ENCODE results near the gene DIPK1C.
A peak's percentile ranks its signal among the peaks of the same experiment; 100 is the strongest.

DIPK1C gene

GRCh38 chr18:74495581-74496507 is 38.7 kb upstream of the DIPK1C start, which contains the start of gene CNDP2:
CNDP2 (plus strand) TSS chr18:74496363; CDS start chr18:74499974, 3,611 bp downstream.
- H3K27ac Mint-ChIP-seq, result peak within 1 kb of the TSS; percentile 96
- H3K4me1 Mint-ChIP-seq, result peaks cover 28% of the 10 kb centered on the region
- H3K27me3 Mint-ChIP-seq, result no peaks in the 10 kb centered on the region
- H3K9me3 Mint-ChIP-seq, result peaks cover 2% of the 10 kb centered on the region
- H3K4me3 Mint-ChIP-seq, result peak within 1 kb of the TSS; percentile 93
- ATAC-seq (ENCODE audit: low read depth), result peak; percentile 80
- peak; percentile 97 to 98 for DNase-seq (ENCODE audit: low spot score in 2 of 2)
- H3K36me3 Mint-ChIP-seq, result peaks cover 4% of the 10 kb centered on the region

GRCh38 chr18:74494514-74494913 is 37.4 kb upstream of the DIPK1C start:
- Mint-ChIP-seq H3K27ac (no peak overlapping the region), H3K4me1 (peaks cover 23% of the 10 kb centered on the region), H3K9me3 (peaks cover 2% of the 10 kb centered on the region), H3K4me3 (no peak overlapping the region), H3K27me3 (no peaks in the 10 kb centered on the region), H3K36me3 (no peaks in the 10 kb centered on the region)
- DNase-seq (ENCODE audit: low spot score in 2 of 2) (no peak), ATAC-seq (ENCODE audit: low read depth) (no peak)

- DNase-seq (ENCODE audit: low spot score in 2 of 2) (peak in 1 of 2 donors; percentile 33), ATAC-seq (ENCODE audit: low read depth) (peak; percentile 26)
- H3K9me3 Mint-ChIP-seq, result peaks cover 2% of the 10 kb centered on the region
- H3K4me1 Mint-ChIP-seq, result peaks cover 19% of the 10 kb centered on the region
- H3K4me3 Mint-ChIP-seq, result no peak overlapping the region
- H3K36me3 Mint-ChIP-seq, result no peaks in the 10 kb centered on the region
- no peaks in the 10 kb centered on the region for H3K27me3 Mint-ChIP-seq
- H3K27ac Mint-ChIP-seq, result no peak overlapping the region
Measured at GRCh38 chr18:74493689-74494088, 36.6 kb upstream of the DIPK1C start.

GRCh38 chr18:74492259-74492658 is 35.2 kb upstream of the DIPK1C start:
- peaks cover 3% of the 10 kb centered on the region for H3K27me3 Mint-ChIP-seq
- peaks cover 2% of the 10 kb centered on the region for H3K9me3 Mint-ChIP-seq
- ATAC-seq (ENCODE audit: low read depth) (no peak), DNase-seq (ENCODE audit: low spot score in 2 of 2) (no peak)
- H3K27ac Mint-ChIP-seq, result no peak overlapping the region
- no peak overlapping the region for H3K4me3 Mint-ChIP-seq
- H3K36me3 Mint-ChIP-seq, result no peaks in the 10 kb centered on the region
- H3K4me1 Mint-ChIP-seq, result peaks cover 13% of the 10 kb centered on the region

GRCh38 chr18:74489676-74490075 is 32.6 kb upstream of the DIPK1C start:
- ATAC-seq (ENCODE audit: low read depth), result no peak
- Mint-ChIP-seq H3K27me3 (peaks cover 8% of the 10 kb centered on the region), H3K4me1 (peaks cover 3% of the 10 kb centered on the region), H3K27ac (no peak overlapping the region), H3K9me3 (peaks cover 2% of the 10 kb centered on the region), H3K36me3 (no peaks in the 10 kb centered on the region), H3K4me3 (no peak overlapping the region)
- DNase-seq (ENCODE audit: low spot score in 2 of 2), result no peak

- Mint-ChIP-seq H3K4me3 (no peak overlapping the region), H3K27ac (no peak overlapping the region), H3K36me3 (no peaks in the 10 kb centered on the region), H3K27me3 (peaks cover 8% of the 10 kb centered on the region), H3K9me3 (peaks cover 2% of the 10 kb centered on the region), H3K4me1 (peaks cover 3% of the 10 kb centered on the region)
- DNase-seq (ENCODE audit: low spot score in 2 of 2), result no peak
- ATAC-seq (ENCODE audit: low read depth), result no peak
Measured at GRCh38 chr18:74488864-74489263, 31.8 kb upstream of the DIPK1C start.

GRCh38 chr18:74488354-74488753 is 31.2 kb upstream of the DIPK1C start:
- H3K27me3 Mint-ChIP-seq, result peaks cover 8% of the 10 kb centered on the region

GRCh38 chr18:74486119-74486849 is 29.2 kb upstream of the DIPK1C start:
- Mint-ChIP-seq H3K4me3 (no peak overlapping the region), H3K4me1 (no peaks in the 10 kb centered on the region), H3K27ac (no peak overlapping the region), H3K36me3 (no peaks in the 10 kb centered on the region), H3K27me3 (peaks cover 10% of the 10 kb centered on the region), H3K9me3 (no peaks in the 10 kb centered on the region)
- ATAC-seq (ENCODE audit: low read depth) (no peak), DNase-seq (ENCODE audit: low spot score in 2 of 2) (no peak)

More at GRCh38 chr18:74488354-74488753, 31.2 kb upstream of the DIPK1C start:
- Mint-ChIP-seq H3K4me3 (no peak overlapping the region), H3K4me1 (no peaks in the 10 kb centered on the region), H3K36me3 (no peaks in the 10 kb centered on the region), H3K9me3 (peaks cover 2% of the 10 kb centered on the region), H3K27ac (no peak overlapping the region)
- ATAC-seq (ENCODE audit: low read depth) (no peak), DNase-seq (ENCODE audit: low spot score in 2 of 2) (no peak)

- H3K36me3 Mint-ChIP-seq, result no peaks in the 10 kb centered on the region
- peaks cover 22% of the 10 kb centered on the region for H3K27me3 Mint-ChIP-seq
- no peak overlapping the region for H3K27ac Mint-ChIP-seq
- ATAC-seq (ENCODE audit: low read depth), result no peak
- no peak for DNase-seq (ENCODE audit: low spot score in 2 of 2)
- H3K9me3 Mint-ChIP-seq, result no peaks in the 10 kb centered on the region
- no peaks in the 10 kb centered on the region for H3K4me1 Mint-ChIP-seq
- no peak overlapping the region for H3K4me3 Mint-ChIP-seq
Measured at GRCh38 chr18:74482697-74483096, 25.6 kb upstream of the DIPK1C start.

GRCh38 chr18:74480149-74480651 is 23.1 kb upstream of the DIPK1C start:
- DNase-seq (ENCODE audit: low spot score in 2 of 2), result no peak
- Mint-ChIP-seq H3K27me3 (peaks cover 21% of the 10 kb centered on the region), H3K27ac (no peak overlapping the region), H3K4me3 (no peak overlapping the region), H3K36me3 (no peaks in the 10 kb centered on the region), H3K4me1 (no peaks in the 10 kb centered on the region), H3K9me3 (no peaks in the 10 kb centered on the region)
- no peak for ATAC-seq (ENCODE audit: low read depth)

GRCh38 chr18:74479486-74480148 is 22.5 kb upstream of the DIPK1C start:
- DNase-seq (ENCODE audit: low spot score in 2 of 2), result no peak
- Mint-ChIP-seq H3K27me3 (peaks cover 22% of the 10 kb centered on the region), H3K27ac (no peak overlapping the region), H3K36me3 (no peaks in the 10 kb centered on the region), H3K4me3 (no peak overlapping the region), H3K9me3 (no peaks in the 10 kb centered on the region), H3K4me1 (no peaks in the 10 kb centered on the region)
- ATAC-seq (ENCODE audit: low read depth), result no peak

GRCh38 chr18:74478880-74479279 is 21.8 kb upstream of the DIPK1C start:
- Mint-ChIP-seq H3K4me3 (no peak overlapping the region), H3K27me3 (peaks cover 22% of the 10 kb centered on the region), H3K27ac (no peak overlapping the region), H3K9me3 (no peaks in the 10 kb centered on the region), H3K4me1 (no peaks in the 10 kb centered on the region), H3K36me3 (no peaks in the 10 kb centered on the region)
- DNase-seq (ENCODE audit: low spot score in 2 of 2) (no peak), ATAC-seq (ENCODE audit: low read depth) (no peak)

GRCh38 chr18:74478316-74478715 is 21.2 kb upstream of the DIPK1C start:
- ATAC-seq (ENCODE audit: low read depth) (no peak), DNase-seq (ENCODE audit: low spot score in 2 of 2) (no peak)
- Mint-ChIP-seq H3K36me3 (no peaks in the 10 kb centered on the region), H3K4me3 (no peak overlapping the region), H3K27me3 (peaks cover 22% of the 10 kb centered on the region), H3K9me3 (no peaks in the 10 kb centered on the region), H3K4me1 (no peaks in the 10 kb centered on the region), H3K27ac (no peak overlapping the region)

GRCh38 chr18:74477771-74478170 is 20.7 kb upstream of the DIPK1C start:
- DNase-seq (ENCODE audit: low spot score in 2 of 2) (no peak), ATAC-seq (ENCODE audit: low read depth) (no peak)
- Mint-ChIP-seq H3K4me3 (no peak overlapping the region), H3K27me3 (peaks cover 21% of the 10 kb centered on the region), H3K4me1 (no peaks in the 10 kb centered on the region), H3K27ac (no peak overlapping the region), H3K9me3 (no peaks in the 10 kb centered on the region), H3K36me3 (no peaks in the 10 kb centered on the region)
